GM12878 (cell line): ENCODE results near the gene CRX. TPM values are rescaled to one million over a fixed set of nuclear protein-coding genes. Genes with fewer than 3 reads are reported as not detected.

ENCODE experiments used
- ATAC-seq: fragments of 200-7000 bp; cut with Tn5 transposase; 3 replicates; pipeline ENCODE4 v1.9.1; 2020; ENCODE audit warnings: mild to moderate bottlenecking, moderate library complexity
- BruUV-seq: library from RNA; stranded (reverse); fragments of 400-500 nt; replicated peaks from 2 replicates; lab custom pipeline; 2021; lab: Mats Ljungman, UMichigan
- CTCF ChIA-PET: fragments of 300-600 bp; sonication (Branson Sonifier 250); formaldehyde crosslinking; extraction: SDS; loops from one replicate; lab custom pipeline; 2021; ENCODE audit warnings: inconsistent platforms; lab: Yijun Ruan, JAX
- POLR2A ChIA-PET: fragments of 350-600 bp; formaldehyde crosslinking; extraction: SDS; loops from one replicate; lab custom pipeline; 2021; ENCODE audit warnings: inconsistent platforms; lab: Charles Lee
- RAD21 ChIA-PET: fragments of 300-600 bp; sonication (Branson Sonifier 250); formaldehyde crosslinking; loops from one replicate; lab custom pipeline; 2023; ENCODE audit warnings: antibody characterized with exemption; ENCODE audit not compliant: unreplicated experiment; lab: Charles Lee
- SMC1A ChIA-PET: fragments of 300-600 bp; sonication (Branson Sonifier 250); formaldehyde crosslinking; loops from one replicate; lab custom pipeline; 2023; ENCODE audit not compliant: unreplicated experiment, uncharacterized antibody; lab: Charles Lee
- DNase-seq: peaks from one replicate; pipeline ENCODE4 v3.0.0-alpha.2; 2011; ENCODE audit warnings: low read depth, low spot score
- FAIRE-seq: peaks from 3 replicates; lab custom pipeline; 2011; peaks lifted over from hg19 to GRCh38; lab: Jason Lieb, UNC
- H2AFZ ChIP-seq: 2 replicates; pipeline ENCODE4 v1.6.0; 2011; ENCODE audit warnings: low read depth, low read length, control low read depth; ENCODE audit not compliant: control insufficient read depth
- H3K27ac ChIP-seq: 2 replicates; pipeline ENCODE4 v1.5.1; 2011; ENCODE audit warnings: control low read depth; ENCODE audit not compliant: control insufficient read depth, insufficient read depth
- H3K27me3 ChIP-seq, 2 experiments: replicated peaks in 1 of 2; 2 replicates each; pipeline versions ENCODE4 v1.6.0 to v1.6.1; 2011; ENCODE audit warnings: low read length in 1 of 2; ENCODE audit not compliant: control insufficient read depth in 2 of 2, insufficient read depth in 2 of 2
- H3K36me3 ChIP-seq, 2 experiments: 2 replicates each; pipeline ENCODE4 v1.5.1; 2011; ENCODE audit warnings: low read length in 1 of 2; ENCODE audit not compliant: control insufficient read depth in 2 of 2, insufficient read depth in 2 of 2
- H3K4me1 ChIP-seq: 2 replicates; pipeline ENCODE4 v1.6.1; 2011; ENCODE audit warnings: mild to moderate bottlenecking, low read length, moderate library complexity, mixed read lengths; ENCODE audit not compliant: control insufficient read depth, insufficient read depth
- H3K4me2 ChIP-seq: 2 replicates; pipeline ENCODE4 v1.6.0; 2011; ENCODE audit warnings: control low read depth; ENCODE audit not compliant: control insufficient read depth, insufficient read depth
- H3K4me3 ChIP-seq: fragments of 200-600 bp; sonication (generic); 2 replicates; pipeline ENCODE4 v1.5.1; 2016
- H3K79me2 ChIP-seq: 2 replicates; pipeline ENCODE4 v1.6.0; 2011; ENCODE audit warnings: low read length; ENCODE audit not compliant: control insufficient read depth, insufficient read depth
- H3K9ac ChIP-seq: 2 replicates; pipeline ENCODE4 v1.8.0; 2011; ENCODE audit warnings: low read length, control low read depth, mixed read lengths; ENCODE audit not compliant: control insufficient read depth, insufficient read depth
- H3K9me3 ChIP-seq: replicated peaks from 3 replicates; pipeline ENCODE4 v1.5.1; 2011; ENCODE audit warnings: mild to moderate bottlenecking, low read length; ENCODE audit not compliant: control insufficient read depth, insufficient read depth
- H4K20me1 ChIP-seq: 2 replicates; pipeline ENCODE4 v1.6.0; 2011; ENCODE audit not compliant: control insufficient read depth, insufficient read depth
- BRCA1 ChIP-seq: IDR thresholded peaks from 2 replicates; pipeline ENCODE4 v1.6.1; 2011; ENCODE audit warnings: low read depth, low read length, improper control_type of control experiment
- DPF2 ChIP-seq: fragments of 450-650 bp; IDR thresholded peaks from 2 replicates; pipeline ENCODE4 v1.6.1; 2017; ENCODE audit warnings: mild to moderate bottlenecking
- MXI1 ChIP-seq: fragments of 150-350 bp; IDR thresholded peaks from 2 replicates; pipeline ENCODE4 v1.6.1; 2011; ENCODE audit warnings: low read depth, mild to moderate bottlenecking, inconsistent platforms, low read length, improper control_type of control experiment
- NBN ChIP-seq: fragments of 450-650 bp; IDR thresholded peaks from 2 replicates; pipeline ENCODE4 v1.6.1; 2016
- NR2C2 ChIP-seq: IDR thresholded peaks from 2 replicates; pipeline ENCODE4 v1.6.1; 2011; ENCODE audit warnings: borderline replicate concordance, low read depth; ENCODE audit not compliant: control insufficient read depth, insufficient read length
- SMARCA5 ChIP-seq: fragments of 450-650 bp; IDR thresholded peaks from 2 replicates; pipeline ENCODE4 v1.6.1; 2017; ENCODE audit warnings: mild to moderate bottlenecking
- TBL1XR1 ChIP-seq: IDR thresholded peaks from 2 replicates; pipeline ENCODE4 v1.6.1; 2012; ENCODE audit warnings: low read depth, low read length, improper control_type of control experiment
- YBX1 ChIP-seq: fragments of 450-650 bp; IDR thresholded peaks from 2 replicates; pipeline ENCODE4 v1.6.1; 2016; ENCODE audit warnings: antibody characterized with exemption
- WGBS: methylation state at CpG from one replicate; pipeline ENCODE4 v1.1.6; 2016; ENCODE audit warnings: low lambda C conversion rate; ENCODE audit not compliant: insufficient replicate concordance, insufficient coverage; ENCODE audit errors: missing lambda C conversion rate; 5-methylcytosine and 5-hydroxymethylcytosine counted together
- in situ Hi-C: fragments of 300-500 bp; cut with MboI; formaldehyde crosslinking; loops from 9 replicates; pipeline ENCODE4 v1.14.3; 2018; ENCODE audit warnings: mixed read lengths
- intact Hi-C: fragments of 100-400 bp; cut with micrococcal nuclease; formaldehyde crosslinking; loops from one replicate; pipeline ENCODE4 v1.14.2; 2022; ENCODE audit not compliant: unreplicated experiment
- polyA plus RNA-seq, 11 experiments: library from polyadenylated mRNA; depleted of rRNA in 4 of 11; unstranded in 6 of 11; stranded (reverse) in 5 of 11; fragments of >200 nt; fragmentation: Nextera tagmentation in 4 of 11; fragmentation: Illumina TruSeq in 1 of 11; extraction: Ambion mirVana in 4 of 11; extraction: Trizol in 1 of 11; gene quantifications; 1 replicate in 1 of 11; 2 replicates in 10 of 11; pipeline versions ENCODE4 v1.2.1 to v1.2.3, GENCODE V29; 2011 to 2016; ENCODE audit warnings: inconsistent platforms in 2 of 11, missing spikeins in 2 of 11, low read depth in 1 of 11
- total RNA-seq, 4 experiments: library from RNA; depleted of rRNA in 3 of 4; stranded (reverse); fragments of >200 nt in 3 of 4; fragmentation: Illumina TruSeq in 1 of 4; extraction: Trizol in 1 of 4; gene quantifications; 2 replicates each; pipeline versions ENCODE4 v1.2.1 to v1.2.3, GENCODE V29; 2013 to 2021
- TF ChIP-seq, protein P1 (sequence below): fragments of 450-650 bp; formaldehyde crosslinking; IDR thresholded peaks from 2 replicates; pipeline ENCODE4 v1.4.0; 2020; ENCODE audit warnings: mild to moderate bottlenecking, moderate library complexity

CRX gene
- total and polyA plus RNA-seq, 10 of the 15 experiments (the other 5 are each of a cell fraction or from before 2014, with no cell fraction given) = not detected

- Histone ChIP-seq H3K27me3 (no peaks in the 10 kb centered on the region), H3K4me3 (no peak overlapping the region), H3K4me2 (no peak overlapping the region), H3K36me3 (no peaks in the 10 kb centered on the region), H3K4me1 (no peaks in the 10 kb centered on the region), H3K27ac (no peak overlapping the region), H3K9ac (no peak overlapping the region), H2AFZ (no peak overlapping the region), H3K79me2 (no peaks in the 10 kb centered on the region), H3K9me3 (no peaks in the 10 kb centered on the region), H4K20me1 (no peaks in the 10 kb centered on the region)
- in situ Hi-C loops (no loop called here), intact Hi-C loops (no loop called here)
- WGBS = 54% methylated on average over 10 of the region's 10 CpGs
- ATAC-seq = no peak
- POLR2A ChIA-PET = no interaction called here
- RAD21 ChIA-PET = no interaction called here
- CTCF ChIA-PET = interaction anchor here (0.6 kb wide), 1 partner anchor 10 kb away, joined by 3 read pairs; no protein-coding TSS in a partner anchor
- no peak for FAIRE-seq
- TF ChIP-seq TBL1XR1 (no peak), NBN (no peak), MXI1 (no peak), NR2C2 (no peak), YBX1 (no peak), DPF2 (no peak), BRCA1 (no peak), SMARCA5 (no peak)
- TF ChIP-seq, protein P1, sequence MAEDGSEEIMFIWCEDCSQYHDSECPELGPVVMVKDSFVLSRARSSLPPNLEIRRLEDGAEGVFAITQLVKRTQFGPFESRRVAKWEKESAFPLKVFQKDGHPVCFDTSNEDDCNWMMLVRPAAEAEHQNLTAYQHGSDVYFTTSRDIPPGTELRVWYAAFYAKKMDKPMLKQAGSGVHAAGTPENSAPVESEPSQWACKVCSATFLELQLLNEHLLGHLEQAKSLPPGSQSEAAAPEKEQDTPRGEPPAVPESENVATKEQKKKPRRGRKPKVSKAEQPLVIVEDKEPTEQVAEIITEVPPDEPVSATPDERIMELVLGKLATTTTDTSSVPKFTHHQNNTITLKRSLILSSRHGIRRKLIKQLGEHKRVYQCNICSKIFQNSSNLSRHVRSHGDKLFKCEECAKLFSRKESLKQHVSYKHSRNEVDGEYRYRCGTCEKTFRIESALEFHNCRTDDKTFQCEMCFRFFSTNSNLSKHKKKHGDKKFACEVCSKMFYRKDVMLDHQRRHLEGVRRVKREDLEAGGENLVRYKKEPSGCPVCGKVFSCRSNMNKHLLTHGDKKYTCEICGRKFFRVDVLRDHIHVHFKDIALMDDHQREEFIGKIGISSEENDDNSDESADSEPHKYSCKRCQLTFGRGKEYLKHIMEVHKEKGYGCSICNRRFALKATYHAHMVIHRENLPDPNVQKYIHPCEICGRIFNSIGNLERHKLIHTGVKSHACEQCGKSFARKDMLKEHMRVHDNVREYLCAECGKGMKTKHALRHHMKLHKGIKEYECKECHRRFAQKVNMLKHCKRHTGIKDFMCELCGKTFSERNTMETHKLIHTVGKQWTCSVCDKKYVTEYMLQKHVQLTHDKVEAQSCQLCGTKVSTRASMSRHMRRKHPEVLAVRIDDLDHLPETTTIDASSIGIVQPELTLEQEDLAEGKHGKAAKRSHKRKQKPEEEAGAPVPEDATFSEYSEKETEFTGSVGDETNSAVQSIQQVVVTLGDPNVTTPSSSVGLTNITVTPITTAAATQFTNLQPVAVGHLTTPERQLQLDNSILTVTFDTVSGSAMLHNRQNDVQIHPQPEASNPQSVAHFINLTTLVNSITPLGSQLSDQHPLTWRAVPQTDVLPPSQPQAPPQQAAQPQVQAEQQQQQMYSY (CRISPR knock-in tag) = no peak
- SMC1A ChIA-PET = no interaction called here
- DNase-seq = no peak
- no TSS peak for BruUV-seq
These were observed 16.4 kb upstream of the CRX start for GRCh38 chr19:47805313-47805712.
